PC-3 (cell line): ENCODE results near the gene GJB4. TPM values are rescaled to one million over a fixed set of nuclear protein-coding genes. Genes with fewer than 3 reads are reported as not detected.

Experiments
- ATAC-seq: fragments of 200-7000 bp; cut with Tn5 transposase; 2 replicates; pipeline ENCODE4 v1.9.1; 2020; ENCODE audit warnings: mild to moderate bottlenecking, moderate library complexity
- BruUV-seq: library from RNA; stranded (reverse); fragments of 400-500 nt; replicated peaks from 2 replicates; lab custom pipeline; 2021; lab: Mats Ljungman, UMichigan
- CTCF ChIA-PET: fragments of 300-600 bp; sonication (Branson Sonifier 250); formaldehyde crosslinking; loops from one replicate; lab custom pipeline; 2022; ENCODE audit warnings: antibody characterized with exemption; lab: Charles Lee
- POLR2A ChIA-PET: fragments of 300-600 bp; sonication (Branson Sonifier 250); formaldehyde crosslinking; loops from one replicate; lab custom pipeline; 2022; ENCODE audit warnings: antibody characterized with exemption; ENCODE audit not compliant: unreplicated experiment; lab: Charles Lee
- DNase-seq: peaks from one replicate; pipeline ENCODE4 v3.0.0-alpha.2; 2015
- H2AFZ ChIP-seq: fragments of 300-600 bp; sonication (generic); 2 replicates; pipeline ENCODE4 v1.6.0; 2016; ENCODE audit warnings: antibody characterized with exemption, low read length
- H3F3A ChIP-seq: fragments of 300-600 bp; sonication (generic); one replicate; pipeline ENCODE4 v1.6.0; 2017; ENCODE audit warnings: antibody characterized with exemption, low read length, control low read depth, mild to moderate bottlenecking; ENCODE audit not compliant: unreplicated experiment
- H3K27ac ChIP-seq: fragments of 300-600 bp; sonication (generic); 2 replicates; pipeline ENCODE4 v1.5.1; 2016; ENCODE audit warnings: mild to moderate bottlenecking, low read length
- H3K27me3 ChIP-seq: fragments of 300-600 bp; sonication (generic); 2 replicates; pipeline ENCODE4 v1.6.1; 2016; ENCODE audit warnings: low read length, mixed read lengths
- H3K36me3 ChIP-seq: fragments of 300-600 bp; sonication (generic); 2 replicates; pipeline ENCODE4 v1.6.1; 2016; ENCODE audit warnings: low read depth, mixed run types, low read length, mixed read lengths
- H3K4me1 ChIP-seq: fragments of 300-600 bp; sonication (generic); 2 replicates; pipeline ENCODE4 v1.5.1; 2016; ENCODE audit warnings: low read length; ENCODE audit not compliant: insufficient read depth
- H3K4me2 ChIP-seq: fragments of 300-600 bp; sonication (generic); 2 replicates; pipeline ENCODE4 v1.6.0; 2016; ENCODE audit warnings: low read length
- H3K4me3 ChIP-seq: fragments of 300-600 bp; sonication (generic); 2 replicates; pipeline ENCODE4 v1.5.1; 2016; ENCODE audit warnings: mild to moderate bottlenecking, low read length, mixed read lengths
- H3K79me2 ChIP-seq: fragments of 300-600 bp; sonication (generic); 2 replicates; pipeline ENCODE4 v1.6.1; 2017; ENCODE audit warnings: low read length, mixed read lengths
- H3K9ac ChIP-seq: fragments of 300-600 bp; sonication (generic); 2 replicates; pipeline ENCODE4 v1.6.0; 2016; ENCODE audit warnings: mild to moderate bottlenecking, low read length
- H3K9me2 ChIP-seq: fragments of 300-600 bp; sonication (generic); replicated peaks from 2 replicates; pipeline ENCODE4 v1.6.1; 2016; ENCODE audit warnings: mixed run types, low read length, mixed read lengths
- H3K9me3 ChIP-seq: fragments of 300-600 bp; sonication (generic); 2 replicates; pipeline ENCODE4 v1.6.1; 2016; ENCODE audit warnings: low read length, mixed read lengths
- H4K20me1 ChIP-seq: fragments of 300-600 bp; sonication (generic); 2 replicates; pipeline ENCODE4 v1.6.1; 2016; ENCODE audit warnings: low read length, mixed read lengths
- CTCF ChIP-seq: fragments of 300-600 bp; sonication (generic); conservative IDR thresholded peaks from 2 replicates; pipeline ENCODE4 v1.5.1; 2017; ENCODE audit warnings: antibody characterized with exemption, low read depth, mild to moderate bottlenecking, low read length
- EZH2 ChIP-seq: fragments of 300-600 bp; sonication (generic); IDR thresholded peaks from one replicate; pipeline ENCODE4 v1.6.1; 2017; ENCODE audit warnings: antibody characterized with exemption, mild to moderate bottlenecking, low read length; ENCODE audit not compliant: unreplicated experiment
- EZH2phosphoT487 ChIP-seq: fragments of 300-600 bp; sonication (generic); IDR thresholded peaks from 2 replicates; pipeline ENCODE4 v1.6.1; 2018; ENCODE audit warnings: mild to moderate bottlenecking, antibody characterized with exemption, low read length, borderline replicate concordance
- intact Hi-C: fragments of 100-400 bp; cut with micrococcal nuclease; formaldehyde crosslinking; loops from 2 replicates; pipeline ENCODE4 v1.9.0; 2023
- total RNA-seq: library from RNA; depleted of rRNA; stranded (reverse); fragments of >200 nt; gene quantifications from 2 replicates; pipeline ENCODE4 v1.2.3, GENCODE V29; 2014

GJB4 gene
- total RNA-seq, 1 experiment from 2014 or later: not detected

GRCh38 chr1:34747638-34747941 is 11.9 kb upstream of the GJB4 start:
- H3K36me3 ChIP-seq: no peaks in the 10 kb centered on the region
- CTCF ChIA-PET: no interaction called here
- H3K4me3 ChIP-seq: no peak overlapping the region
- no peaks in the 10 kb centered on the region for H3F3A ChIP-seq
- H3K79me2 ChIP-seq: no peaks in the 10 kb centered on the region
- H3K9me2 ChIP-seq: no peaks in the 10 kb centered on the region
- no peak overlapping the region for H3K4me2 ChIP-seq
- H3K4me1 ChIP-seq: peaks cover under 1% of the 10 kb centered on the region; the same call in 1 of the 2 replicates
- ATAC-seq (no peak), DNase-seq (no peak)
- intact Hi-C loops: no loop called here
- no TSS peak for BruUV-seq
- no peak overlapping the region for H3K27ac ChIP-seq
- TF ChIP-seq EZH2: no peak
- TF ChIP-seq EZH2phosphoT487: no peak
- TF ChIP-seq CTCF: no peak
- no peaks in the 10 kb centered on the region for H3K9me3 ChIP-seq
- H2AFZ ChIP-seq: no peak overlapping the region
- H3K27me3 ChIP-seq: no peaks in the 10 kb centered on the region
- H3K9ac ChIP-seq: no peak overlapping the region
- no peaks in the 10 kb centered on the region for H4K20me1 ChIP-seq
- POLR2A ChIA-PET: no interaction called here

- no TSS peak for BruUV-seq
- H2AFZ ChIP-seq: no peak overlapping the region
- H3K4me2 ChIP-seq: no peak overlapping the region
- H3F3A ChIP-seq: no peaks in the 10 kb centered on the region
- no peak for ATAC-seq
- TF ChIP-seq EZH2phosphoT487 (no peak), CTCF (no peak), EZH2 (no peak)
- no peak overlapping the region for H3K9ac ChIP-seq
- H3K9me2 ChIP-seq: no peaks in the 10 kb centered on the region
- POLR2A ChIA-PET: no interaction called here
- H4K20me1 ChIP-seq: no peaks in the 10 kb centered on the region
- intact Hi-C loops: no loop called here
- no peak overlapping the region for H3K4me3 ChIP-seq
- no peak overlapping the region for H3K27ac ChIP-seq
- H3K4me1 ChIP-seq: peaks cover 21% of the 10 kb centered on the region
- CTCF ChIA-PET: no interaction called here
- no peaks in the 10 kb centered on the region for H3K79me2 ChIP-seq
- H3K36me3 ChIP-seq: no peaks in the 10 kb centered on the region
- no peaks in the 10 kb centered on the region for H3K9me3 ChIP-seq
- no peak for DNase-seq
- H3K27me3 ChIP-seq: no peaks in the 10 kb centered on the region
These were observed 9.5 kb upstream of the GJB4 start for GRCh38 chr1:34749992-34750391.

- no peaks in the 10 kb centered on the region for H3K9me3 ChIP-seq
- peaks cover 28% of the 10 kb centered on the region for H3K4me1 ChIP-seq
- H3K9ac ChIP-seq: no peak overlapping the region
- no peak overlapping the region for H3K4me2 ChIP-seq
- H3K27ac ChIP-seq: no peak overlapping the region
- ATAC-seq (no peak), DNase-seq (no peak)
- no peak for TF ChIP-seq CTCF
- TF ChIP-seq EZH2phosphoT487: no peak
- TF ChIP-seq EZH2: no peak
- H3K79me2 ChIP-seq: no peaks in the 10 kb centered on the region
- H4K20me1 ChIP-seq: no peaks in the 10 kb centered on the region
- H3K4me3 ChIP-seq: no peak overlapping the region
- no peaks in the 10 kb centered on the region for H3K36me3 ChIP-seq
- no peaks in the 10 kb centered on the region for H3K9me2 ChIP-seq
- no TSS peak for BruUV-seq
- intact Hi-C loops: no loop called here
- POLR2A ChIA-PET: no interaction called here
- H2AFZ ChIP-seq: no peak overlapping the region
- CTCF ChIA-PET: no interaction called here
- H3K27me3 ChIP-seq: no peaks in the 10 kb centered on the region
- no peaks in the 10 kb centered on the region for H3F3A ChIP-seq
These were observed 8.9 kb upstream of the GJB4 start for GRCh38 chr1:34750610-34751009.
